DOHH2 (cell line): ENCODE results near the gene RIMS3.

Source experiments
- CTCF ChIP-seq: fragments of 200-600 bp; sonication (generic); IDR thresholded peaks from one replicate; pipeline ENCODE4 v1.5.1; 2014; ENCODE audit warnings: antibody characterized with exemption, mild to moderate bottlenecking, low read depth, low read length; ENCODE audit not compliant: poor library complexity, severe bottlenecking
- EZH2phosphoT487 ChIP-seq: fragments of 200-600 bp; sonication (generic); IDR thresholded peaks from 2 replicates; pipeline ENCODE4 v1.6.1; 2017; ENCODE audit warnings: borderline replicate concordance, mild to moderate bottlenecking, antibody characterized with exemption, low read length, moderate library complexity, mixed read lengths

- no peak for TF ChIP-seq CTCF
- TF ChIP-seq EZH2phosphoT487 = no peak
Observed at GRCh38 chr1:40693425-40693824, 27.9 kb upstream of the RIMS3 start.
